Breast epithelium (tissue), 4 donors: ENCODE data around the gene SMAD9. TPM values are rescaled to one million over a fixed set of nuclear protein-coding genes. Genes with fewer than 3 reads are reported as not detected.

Experiments
- DNase-seq, 2 donors: peaks; one replicate each; pipeline ENCODE4 v3.0.0-alpha.2; 2019; ENCODE audit warnings: low spot score in 2 of 2
- H3K27ac ChIP-seq, 2 donors: fragments of 200-600 bp; sonication (generic) in 1 of 2; one replicate each; pipeline ENCODE4 v1.5.1; 2016 to 2019; ENCODE audit warnings: mild to moderate bottlenecking in 1 of 2
- H3K27me3 ChIP-seq, 2 donors: fragments of 200-600 bp; sonication (generic) in 1 of 2; one replicate each; pipeline versions ENCODE4 v1.5.1 to v1.6.0; 2017 to 2019; ENCODE audit warnings: control low read depth in 1 of 2, mild to moderate bottlenecking in 1 of 2
- H3K36me3 ChIP-seq: fragments of 200-600 bp; one replicate; pipeline ENCODE4 v1.5.1; 2019
- H3K4me1 ChIP-seq, 2 donors: fragments of 200-600 bp; sonication (generic); one replicate each; pipeline ENCODE4 v1.5.1; 2016 to 2019; ENCODE audit warnings: control low read depth in 1 of 2
- H3K4me3 ChIP-seq, 3 donors: fragments of 200-600 bp; sonication (generic); 1 replicate in 2 of 3; 2 replicates in 1 of 3; pipeline ENCODE4 v1.5.1; 2016 to 2019; ENCODE audit warnings: mild to moderate bottlenecking in 3 of 3, moderate library complexity in 2 of 3
- H3K9me3 ChIP-seq, 2 donors: fragments of 200-600 bp; sonication (generic) in 1 of 2; one replicate each; pipeline ENCODE4 v1.5.1; 2016 to 2019; ENCODE audit warnings: control low read depth in 1 of 2
- CTCF ChIP-seq, 3 donors: fragments of 450-650 bp; IDR thresholded peaks; one replicate each; pipeline ENCODE4 v1.5.1; 2016 to 2017; ENCODE audit warnings: antibody characterized with exemption in 3 of 3, mild to moderate bottlenecking in 3 of 3, moderate library complexity in 3 of 3
- POLR2A ChIP-seq: fragments of 450-650 bp; IDR thresholded peaks from one replicate; pipeline ENCODE4 v1.6.1; 2016; ENCODE audit warnings: antibody characterized with exemption, mild to moderate bottlenecking, moderate library complexity
- POLR2AphosphoS5 ChIP-seq, 3 donors: sonication (generic); formaldehyde crosslinking; IDR thresholded peaks; one replicate each; pipeline ENCODE4 v1.6.1; 2017; ENCODE audit warnings: antibody characterized with exemption in 3 of 3
- intact Hi-C: fragments of 100-400 bp; cut with DNase I; formaldehyde crosslinking; loops from one replicate; pipeline ENCODE4 v1.15.1; 2023; ENCODE audit warnings: low total_unique reads
- total RNA-seq, 3 donors: library from RNA; depleted of rRNA; stranded (reverse); fragments of >200 nt; gene quantifications; one replicate each; pipeline ENCODE4 v1.1.0, GENCODE V29; 2016

Gene SMAD9
- total RNA-seq, 3 donors from 2014 or later: 5.3 to 7.5 (median 5.9) TPM

- Histone ChIP-seq H3K27ac (no peak overlapping the region), H3K4me3 (no peak overlapping the region), H3K27me3 (no peaks in the 10 kb centered on the region), H3K9me3 (no peaks in the 10 kb centered on the region), H3K36me3 (no peaks in the 10 kb centered on the region), H3K4me1 (no peaks in the 10 kb centered on the region)
- TF ChIP-seq POLR2AphosphoS5 (IDR thresholded peaks at IDR 0.05): no peak
- no peak for TF ChIP-seq CTCF (IDR thresholded peaks at IDR 0.05)
- no peak for TF ChIP-seq POLR2A
- intact Hi-C loops: no loop called here
- no peak for DNase-seq
Measured at GRCh38 chr13:36848199-36848982, 71.6 kb downstream of the SMAD9 start.

- H3K9me3 ChIP-seq: no peaks in the 10 kb centered on the region
- no peaks in the 10 kb centered on the region for H3K4me1 ChIP-seq
- no peak overlapping the region for H3K27ac ChIP-seq
- no peaks in the 10 kb centered on the region for H3K36me3 ChIP-seq
- TF ChIP-seq CTCF (IDR thresholded peaks at IDR 0.05) (no peak), POLR2AphosphoS5 (IDR thresholded peaks at IDR 0.05) (no peak), POLR2A (no peak)
- H3K27me3 ChIP-seq: no peaks in the 10 kb centered on the region
- intact Hi-C loops: no loop called here
- DNase-seq: no peak
- H3K4me3 ChIP-seq: no peak overlapping the region
Measured at GRCh38 chr13:36847606-36848005, 72.4 kb downstream of the SMAD9 start.

GRCh38 chr13:36841391-36841790, 78.6 kb downstream of the SMAD9 start:
- H3K4me3 ChIP-seq: no peak overlapping the region
- DNase-seq: no peak
- no peaks in the 10 kb centered on the region for H3K27me3 ChIP-seq
- H3K9me3 ChIP-seq: no peaks in the 10 kb centered on the region
- TF ChIP-seq POLR2A (no peak), CTCF (IDR thresholded peaks at IDR 0.05) (no peak), POLR2AphosphoS5 (IDR thresholded peaks at IDR 0.05) (no peak)
- intact Hi-C loops: no loop called here
- H3K4me1 ChIP-seq: no peaks in the 10 kb centered on the region
- H3K36me3 ChIP-seq: no peaks in the 10 kb centered on the region
- H3K27ac ChIP-seq: no peak overlapping the region

GRCh38 chr13:36840718-36841250, 79.3 kb downstream of the SMAD9 start:
- Histone ChIP-seq H3K4me1 (no peaks in the 10 kb centered on the region), H3K27me3 (no peaks in the 10 kb centered on the region), H3K36me3 (no peaks in the 10 kb centered on the region), H3K27ac (no peak overlapping the region), H3K4me3 (no peak overlapping the region), H3K9me3 (no peaks in the 10 kb centered on the region)
- intact Hi-C loops: no loop called here
- DNase-seq: no peak
- TF ChIP-seq POLR2A (no peak), POLR2AphosphoS5 (IDR thresholded peaks at IDR 0.05) (no peak), CTCF (IDR thresholded peaks at IDR 0.05) (no peak)

- no peaks in the 10 kb centered on the region for H3K4me1 ChIP-seq
- no peak for DNase-seq
- H3K36me3 ChIP-seq: no peaks in the 10 kb centered on the region
- intact Hi-C loops: no loop called here
- no peaks in the 10 kb centered on the region for H3K27me3 ChIP-seq
- no peak overlapping the region for H3K4me3 ChIP-seq
- no peaks in the 10 kb centered on the region for H3K9me3 ChIP-seq
- no peak overlapping the region for H3K27ac ChIP-seq
- TF ChIP-seq POLR2AphosphoS5 (IDR thresholded peaks at IDR 0.05): no peak
- no peak for TF ChIP-seq CTCF (IDR thresholded peaks at IDR 0.05)
- no peak for TF ChIP-seq POLR2A
Measured at GRCh38 chr13:36839981-36840380, 80.1 kb downstream of the SMAD9 start.
